ENCODE results near the gene DNAJB14. TPM values are rescaled to one million over a fixed set of nuclear protein-coding genes. Genes with fewer than 3 reads are reported as not detected.

DNAJB14 gene
- total and polyA plus RNA-seq, 2 of the 4 experiments (the other 2 are of a cell fraction), result 12.9 to 15.6 TPM

- Histone ChIP-seq H3K27me3 (ENCODE audit: control insufficient read depth, insufficient read depth, low read length) (no peaks in the 10 kb centered on the region), H3K4ac (ENCODE audit: low read depth, low read length) (no peak overlapping the region), H4K91ac (ENCODE audit: insufficient read depth, low read depth, low read length) (no peak overlapping the region), H3K18ac (ENCODE audit: low read depth, low read length) (no peak overlapping the region), H2AFZ (replicated peaks; ENCODE audit: low read length, poor library complexity) (no peak overlapping the region), H3K79me1 (ENCODE audit: low read depth in 1 of 2, low read length in 2 of 2) (peaks cover 12 to 29% of the 10 kb centered on the region in 2 experiments), H3K23ac (ENCODE audit: low read depth, low read length) (no peak overlapping the region), H4K20me1 (ENCODE audit: insufficient read depth, low read length) (peaks cover 4% of the 10 kb centered on the region; the same call in 1 of the 2 replicates), H2BK15ac (ENCODE audit: low read depth, low read length) (no peak overlapping the region), H3K4me2 (ENCODE audit: low read depth, low read length) (no peak overlapping the region), H3K56ac (ENCODE audit: extremely low read depth, insufficient read depth, low read length) (no peak overlapping the region), H2AK5ac (ENCODE audit: low read depth, low read length) (no peak overlapping the region), H2AK9ac (replicated peaks; ENCODE audit: low read depth, low read length, poor library complexity) (no peak overlapping the region), H3K9me1 (ENCODE audit: insufficient read depth, low read length) (peaks cover 6% of the 10 kb centered on the region), H4K8ac (ENCODE audit: low read depth in 2 of 2, low read length in 2 of 2) (no peak overlapping the region), H2BK5ac (ENCODE audit: low read depth, low read length, poor library complexity, severe bottlenecking) (no peak overlapping the region), H4K5ac (ENCODE audit: low read depth, low read length) (no peak overlapping the region), H2BK20ac (ENCODE audit: low read depth, low read length) (no peak overlapping the region), H2BK120ac (ENCODE audit: low read depth, low read length) (no peak overlapping the region), H3K36me3 (ENCODE audit: control insufficient read depth, insufficient read depth, low read length) (peaks cover 4% of the 10 kb centered on the region; the same call in 1 of the 2 replicates), H3K27ac (ENCODE audit: insufficient read depth, low read length) (no peak overlapping the region), H3K14ac (replicated peaks; ENCODE audit: low read depth, low read length) (no peak overlapping the region), H3K4me3 (ENCODE audit: insufficient read depth, low read depth, low read length) (no peak overlapping the region), H3K9me3 (ENCODE audit: control insufficient read depth, insufficient read depth, low read length) (no peaks in the 10 kb centered on the region), H3K9ac (ENCODE audit: low read depth, low read length) (no peak overlapping the region), H3K4me1 (ENCODE audit: control insufficient read depth, insufficient read depth, low read length) (no peaks in the 10 kb centered on the region)
- CTCF ChIA-PET, result no interaction called here
- no peak for TF ChIP-seq SMC3 (IDR thresholded peaks at IDR 0.05; ENCODE audit: low read depth, low read length)
- TF ChIP-seq NFE2L2 (IDR thresholded peaks at IDR 0.05; ENCODE audit: low read depth, low read length), result no peak
- TF ChIP-seq ELK1 (IDR thresholded peaks at IDR 0.05; ENCODE audit: borderline replicate concordance, low read depth, low read length), result no peak
- TF ChIP-seq MAFK (IDR thresholded peaks at IDR 0.05; ENCODE audit: low read depth, low read length), result no peak
- no peak for TF ChIP-seq BHLHE40 (IDR thresholded peaks at IDR 0.05; ENCODE audit: low read depth, low read length)
- TF ChIP-seq USF2 (IDR thresholded peaks at IDR 0.05; ENCODE audit: low read depth, low read length), result no peak
- no peak for TF ChIP-seq MXI1 (IDR thresholded peaks at IDR 0.05; ENCODE audit: borderline replicate concordance, low read depth, low read length)
- no peak for TF ChIP-seq RCOR1 (IDR thresholded peaks at IDR 0.05; ENCODE audit: insufficient replicate concordance, low read length)
- BruUV-seq (replicated peaks), result no TSS peak
- POLR2A ChIA-PET (ENCODE audit: unreplicated experiment), result no interaction called here
- DNase-seq, result no peak
- no peak for ATAC-seq (ENCODE audit: low read depth)
- in situ Hi-C loops (cut with MboI; ENCODE audit: low sequenced_read_pairs) (no loop called here), intact Hi-C loops (cut with micrococcal nuclease) (no loop called here), dilution Hi-C loops (cut with HindIII; ENCODE audit: low sequenced_read_pairs, unreplicated experiment) (no loop called here)
- 100% methylated on average over 1 of the region's 2 CpGs; no CpG with 5 or more reads in 1 of the 2 experiments for WGBS, 2 experiments (ENCODE audit: extremely low coverage in 2 of 2, insufficient read length in 1 of 2)
Measured at GRCh38 chr4:99927566-99927965, 18.9 kb downstream of the DNAJB14 start.
